PC-9 (cell line): Measurements from ENCODE around the gene RASIP1. TPM values are rescaled to one million over a fixed set of nuclear protein-coding genes. Genes with fewer than 3 reads are reported as not detected.

Experiments
- BruUV-seq: library from RNA; stranded (reverse); fragments of 400-500 nt; replicated peaks from 2 replicates; lab custom pipeline; 2021; lab: Mats Ljungman, UMichigan
- CTCF ChIA-PET: fragments of 300-600 bp; sonication (Branson Sonifier 250); formaldehyde crosslinking; loops from one replicate; lab custom pipeline; 2022; ENCODE audit warnings: antibody characterized with exemption; lab: Charles Lee
- POLR2A ChIA-PET: fragments of 300-600 bp; sonication (Branson Sonifier 250); formaldehyde crosslinking; loops from one replicate; lab custom pipeline; 2022; ENCODE audit warnings: antibody characterized with exemption; ENCODE audit not compliant: unreplicated experiment; lab: Charles Lee
- DNase-seq, 2 experiments: peaks; one replicate each; pipeline versions ENCODE4 v3.0.0 to v3.0.0-alpha.2; 2015 to 2022; ENCODE audit warnings: mixed read lengths in 1 of 2
- H2AFZ ChIP-seq: fragments of 200-600 bp; sonication (generic); 2 replicates; pipeline ENCODE4 v1.8.1; 2017; ENCODE audit warnings: antibody characterized with exemption
- H3F3A ChIP-seq: fragments of 200-600 bp; sonication (generic); 2 replicates; pipeline ENCODE4 v1.8.1; 2017; ENCODE audit warnings: antibody characterized with exemption, mild to moderate bottlenecking, low read depth; ENCODE audit not compliant: insufficient read depth
- H3K27ac ChIP-seq: fragments of 200-600 bp; sonication (generic); 2 replicates; pipeline ENCODE4 v1.6.1; 2016; ENCODE audit warnings: mixed run types
- H3K27me3 ChIP-seq: fragments of 200-600 bp; sonication (generic); 2 replicates; pipeline ENCODE4 v1.6.1; 2016; ENCODE audit warnings: low read depth, mixed run types; ENCODE audit not compliant: insufficient read depth
- H3K36me3 ChIP-seq: fragments of 200-600 bp; sonication (generic); 2 replicates; pipeline ENCODE4 v1.6.1; 2016; ENCODE audit warnings: low read depth, mixed run types
- H3K4me1 ChIP-seq: fragments of 200-600 bp; sonication (generic); replicated peaks from 2 replicates; pipeline ENCODE4 v1.6.1; 2016; ENCODE audit warnings: mixed run types; ENCODE audit not compliant: insufficient read depth
- H3K4me2 ChIP-seq: fragments of 200-600 bp; sonication (generic); 2 replicates; pipeline ENCODE4 v1.6.1; 2017; ENCODE audit warnings: mixed run types
- H3K4me3 ChIP-seq: fragments of 200-600 bp; sonication (generic); 2 replicates; pipeline ENCODE4 v1.6.1; 2016; ENCODE audit warnings: mixed run types
- H3K79me2 ChIP-seq: fragments of 200-600 bp; sonication (generic); 2 replicates; pipeline ENCODE4 v1.6.1; 2017; ENCODE audit warnings: low read depth, mixed run types
- H3K9me2 ChIP-seq: fragments of 200-600 bp; sonication (generic); 2 replicates; pipeline ENCODE4 v1.8.1; 2017; ENCODE audit warnings: mild to moderate bottlenecking; ENCODE audit not compliant: insufficient read depth
- H3K9me3 ChIP-seq: fragments of 200-600 bp; sonication (generic); 2 replicates; pipeline ENCODE4 v1.8.1; 2016; ENCODE audit warnings: low read depth; ENCODE audit not compliant: insufficient read depth
- H4K20me1 ChIP-seq: fragments of 200-600 bp; sonication (generic); 2 replicates; pipeline ENCODE4 v1.8.1; 2017; ENCODE audit not compliant: insufficient read depth
- CTCF ChIP-seq: fragments of 200-600 bp; sonication (generic); conservative IDR thresholded peaks from 2 replicates; pipeline ENCODE4 v1.6.1; 2017; ENCODE audit warnings: mixed run types, antibody characterized with exemption, mild to moderate bottlenecking, moderate library complexity
- EZH2 ChIP-seq: fragments of 200-600 bp; sonication (generic); IDR thresholded peaks from 2 replicates; pipeline ENCODE4 v1.8.0; 2017; ENCODE audit warnings: antibody characterized with exemption, low read depth
- intact Hi-C: fragments of 100-400 bp; cut with micrococcal nuclease; formaldehyde crosslinking; loops from one replicate; pipeline ENCODE4 v1.10.0; 2022; ENCODE audit not compliant: unreplicated experiment
- total RNA-seq: library from RNA; stranded (reverse); gene quantifications from 2 replicates; pipeline ENCODE4 v1.2.3, GENCODE V29; 2021

RASIP1 gene
- total RNA-seq, 1 experiment from 2014 or later, result 1.4 TPM

DNA sequence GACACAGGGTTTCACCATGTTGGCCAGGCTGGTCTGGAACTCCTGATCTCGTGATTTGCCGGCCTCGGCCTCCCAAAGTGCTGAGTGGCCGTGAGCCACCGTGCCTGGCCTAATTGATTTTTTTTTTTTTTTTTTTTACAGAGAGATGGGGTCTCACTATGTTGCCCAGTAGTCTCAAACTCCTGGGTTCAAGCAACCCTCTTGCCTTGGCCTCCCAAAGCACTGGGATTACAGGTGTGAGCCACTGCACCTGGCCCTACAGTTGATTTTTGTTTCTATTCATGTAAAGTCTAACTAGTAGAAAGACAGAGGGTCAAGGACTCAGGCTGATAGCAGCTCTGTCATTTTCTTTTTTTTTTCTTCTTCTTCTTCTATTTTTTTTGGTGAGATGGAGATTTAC is 36.7 kb upstream of the RASIP1 start:
- BruUV-seq, result no TSS peak
- intact Hi-C loops, result no loop called here
- peaks cover 11% of the 10 kb centered on the region for H3K4me1 ChIP-seq
- H3K9me2 ChIP-seq, result no peaks in the 10 kb centered on the region
- H2AFZ ChIP-seq, result no peak overlapping the region
- H3K79me2 ChIP-seq, result no peaks in the 10 kb centered on the region
- CTCF ChIA-PET, result interaction anchor here (0.7 kb wide), 1 partner anchor 82 kb away, joined by 3 read pairs; no protein-coding TSS in a partner anchor
- no peak for DNase-seq
- no peaks in the 10 kb centered on the region for H3K27me3 ChIP-seq
- no peaks in the 10 kb centered on the region for H3K9me3 ChIP-seq
- TF ChIP-seq CTCF, result no peak
- TF ChIP-seq EZH2, result no peak
- no peaks in the 10 kb centered on the region for H4K20me1 ChIP-seq
- no peak overlapping the region for H3K27ac ChIP-seq
- no peaks in the 10 kb centered on the region for H3K36me3 ChIP-seq
- H3F3A ChIP-seq, result peaks cover 23% of the 10 kb centered on the region
- H3K4me2 ChIP-seq, result no peak overlapping the region
- POLR2A ChIA-PET, result no interaction called here
- no peak overlapping the region for H3K4me3 ChIP-seq

DNA sequence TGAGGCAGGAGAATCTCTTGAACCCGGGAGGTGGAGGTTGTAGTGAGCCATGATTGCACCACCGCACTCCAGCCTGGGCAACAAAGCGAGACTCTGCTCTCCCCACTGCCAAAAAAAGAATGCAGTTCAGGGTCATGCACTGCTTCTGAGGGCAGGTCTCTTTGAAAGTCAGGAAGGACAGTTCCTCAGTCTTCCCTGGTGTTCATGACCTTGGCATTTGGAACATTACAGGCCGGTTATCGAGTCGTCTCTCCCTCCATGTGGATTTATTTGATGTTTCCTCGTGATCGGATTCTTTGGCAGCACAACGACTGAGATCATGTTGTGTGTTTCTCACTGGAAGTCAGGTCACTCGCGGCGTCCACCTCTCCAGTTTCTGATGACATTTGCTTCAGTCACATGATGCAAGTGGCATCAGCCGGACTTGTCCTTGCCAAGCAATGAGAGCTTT is 32.1 kb upstream of the RASIP1 start:
- DNase-seq, result no peak
- Histone ChIP-seq H3K27me3 (no peaks in the 10 kb centered on the region), H2AFZ (no peak overlapping the region), H4K20me1 (no peaks in the 10 kb centered on the region), H3K4me1 (peaks cover 32% of the 10 kb centered on the region), H3K9me3 (no peaks in the 10 kb centered on the region), H3K27ac (no peak overlapping the region), H3K36me3 (no peaks in the 10 kb centered on the region), H3F3A (peaks cover 45% of the 10 kb centered on the region), H3K9me2 (no peaks in the 10 kb centered on the region), H3K4me2 (no peak overlapping the region), H3K4me3 (no peak overlapping the region), H3K79me2 (no peaks in the 10 kb centered on the region)
- TF ChIP-seq EZH2 (no peak), CTCF (no peak)
- ChIA-PET POLR2A (no interaction called here), CTCF (interaction anchor here (0.6 kb wide), 1 partner anchor 21 kb away, joined by 5 read pairs; no protein-coding TSS in a partner anchor)
- BruUV-seq, result no TSS peak
- intact Hi-C loops, result no loop called here

GRCh38 chr19:48770734-48771472 is 30.5 kb upstream of the RASIP1 start:
- H2AFZ ChIP-seq, result peak overlapping the region; percentile 58
- POLR2A ChIA-PET, result interaction anchor here (0.6 to 0.7 kb wide), 4 partner anchors 137 to 736 kb away, joined by 3 to 4 read pairs (median 3); no protein-coding TSS in a partner anchor
- intact Hi-C loops, result no loop called here

More at GRCh38 chr19:48770734-48771472, 30.5 kb upstream of the RASIP1 start:
- Histone ChIP-seq H3K9me3 (no peaks in the 10 kb centered on the region), H3K4me3 (peak overlapping the region; percentile 19; the same call in 1 of the 2 replicates), H3K27ac (peak overlapping the region; percentile 92), H3K4me2 (peak overlapping the region; percentile 68), H3F3A (peaks cover 45% of the 10 kb centered on the region), H3K36me3 (no peaks in the 10 kb centered on the region), H3K4me1 (peaks cover 32% of the 10 kb centered on the region), H4K20me1 (no peaks in the 10 kb centered on the region), H3K9me2 (no peaks in the 10 kb centered on the region), H3K79me2 (no peaks in the 10 kb centered on the region), H3K27me3 (no peaks in the 10 kb centered on the region)
- BruUV-seq, result TSS peak; percentile 95
- CTCF ChIA-PET, result interaction anchor here (0.7 to 1.2 kb wide), 3 partner anchors 65 to 154 kb away, joined by 3 to 9 read pairs (median 3); partner anchors contain the start of gene HSD17B14
- TF ChIP-seq CTCF, result no peak
- no peak for TF ChIP-seq EZH2
- peak in 1 of 2 experiments; percentile 84 for DNase-seq
